T47D (cell line): Measurements from ENCODE around the gene HADH.

ENCODE experiments used
- DNase-seq, 2 experiments: peaks; one replicate each; pipeline versions ENCODE4 v3.0.0 to v3.0.0-alpha.2; 2011 to 2012; ENCODE audit warnings: low read depth in 1 of 2, low spot score in 1 of 2
- JUND ChIP-seq: IDR thresholded peaks from 2 replicates; pipeline ENCODE4 v1.6.1; 2012; ENCODE audit warnings: low read depth
- in situ Hi-C: cut with HindIII; loops from 2 replicates; pipeline ENCODE4 v1.10.0; 2016; ENCODE audit warnings: low sequenced_read_pairs, low pct_unique_long_range_greater_than_20kb

Gene HADH

GRCh38 chr4:108060686-108061321 lies 71.1 kb downstream of the HADH start:
- TF ChIP-seq JUND, result no peak
- in situ Hi-C loops, result no loop called here
- no peak for DNase-seq

- no peak for TF ChIP-seq JUND
- in situ Hi-C loops, result no loop called here
- no peak for DNase-seq
These were observed 78.8 kb downstream of the HADH start for GRCh38 chr4:108068442-108068841.

- in situ Hi-C loops, result no loop called here
- TF ChIP-seq JUND, result no peak
- DNase-seq, result no peak
These were observed 81.1 kb downstream of the HADH start for GRCh38 chr4:108070775-108071174.

- DNase-seq, result no peak
- in situ Hi-C loops, result no loop called here
- no peak for TF ChIP-seq JUND
These were observed 82.6 kb downstream of the HADH start for GRCh38 chr4:108072300-108072699.

- in situ Hi-C loops, result no loop called here
These were observed 88.5 kb downstream of the HADH start for GRCh38 chr4:108078024-108078733.

GRCh38 chr4:108080747-108081146 lies 91.1 kb downstream of the HADH start:
- DNase-seq, result no peak
- in situ Hi-C loops, result no loop called here
- no peak for TF ChIP-seq JUND

More at GRCh38 chr4:108078024-108078733, 88.5 kb downstream of the HADH start:
- no peak for DNase-seq
- TF ChIP-seq JUND, result no peak

GRCh38 chr4:108081256-108081655 lies 91.6 kb downstream of the HADH start:
- no peak for TF ChIP-seq JUND
- no peak for DNase-seq
- in situ Hi-C loops, result no loop called here
